HepG2 (cell line): ENCODE results near the gene VPS25. TPM values are rescaled to one million over a fixed set of nuclear protein-coding genes. Genes with fewer than 3 reads are reported as not detected.

Experiments
- CREM ChIP-seq, 2 experiments: sonication (generic) in 1 of 2; formaldehyde crosslinking in 1 of 2; IDR thresholded peaks; 2 replicates each; pipeline versions ENCODE4 v1.4.0 to v1.6.1; 2016 to 2020; ENCODE audit warnings: antibody characterized with exemption in 1 of 2, mild to moderate bottlenecking in 1 of 2, missing genetic modification reagents in 1 of 2
- DNMT3B ChIP-seq: conservative IDR thresholded peaks from 2 replicates; pipeline ENCODE4 v1.6.1; 2016; ENCODE audit warnings: missing biosample characterization, control low read depth
- FLYWCH1 ChIP-seq: sonication (generic); formaldehyde crosslinking; IDR thresholded peaks from 2 replicates; pipeline ENCODE4 v1.8.1; 2023; ENCODE audit warnings: mild to moderate bottlenecking, missing genetic modification reagents
- GATAD1 ChIP-seq: IDR thresholded peaks from 2 replicates; pipeline ENCODE4 v1.6.1; 2016; ENCODE audit warnings: missing genetic modification reagents, missing compliant biosample characterization
- GATAD2A ChIP-seq: IDR thresholded peaks from 2 replicates; pipeline ENCODE4 v1.6.1; 2016
- NCOA2 ChIP-seq: sonication (generic); formaldehyde crosslinking; IDR thresholded peaks from 2 replicates; pipeline ENCODE4 v1.8.0; 2022; ENCODE audit warnings: inconsistent platforms
- NFE2L2 ChIP-seq: fragments of 150-350 bp; IDR thresholded peaks from 2 replicates; pipeline ENCODE4 v1.6.1; 2014; ENCODE audit warnings: low read length
- NR2C2 ChIP-seq: sonication (generic); formaldehyde crosslinking; IDR thresholded peaks from 2 replicates; pipeline ENCODE4 v1.4.0; 2020; ENCODE audit warnings: missing genetic modification reagents, mild to moderate bottlenecking, moderate library complexity, borderline replicate concordance
- NR2F6 ChIP-seq, 2 experiments: IDR thresholded peaks; 2 replicates each; pipeline ENCODE4 v1.6.1; 2016; ENCODE audit warnings: antibody characterized with exemption in 1 of 2, mild to moderate bottlenecking in 1 of 2
- RARA ChIP-seq: IDR thresholded peaks from 2 replicates; pipeline ENCODE4 v1.6.1; 2016; ENCODE audit warnings: missing genetic modification reagents, missing compliant biosample characterization
- SOX5 ChIP-seq: IDR thresholded peaks from 2 replicates; pipeline ENCODE4 v1.6.1; 2016; ENCODE audit warnings: borderline replicate concordance
- SOX6 ChIP-seq, 2 experiments: fragments of 450-650 bp in 1 of 2; sonication (generic) in 1 of 2; formaldehyde crosslinking in 1 of 2; IDR thresholded peaks; 2 replicates each; pipeline versions ENCODE4 v1.4.0 to v1.6.1; 2017 to 2020; ENCODE audit warnings: antibody characterized with exemption in 1 of 2, mild to moderate bottlenecking in 1 of 2, missing genetic modification reagents in 1 of 2
- SPEN ChIP-seq: sonication (generic); formaldehyde crosslinking; IDR thresholded peaks from 2 replicates; pipeline ENCODE4 v1.5.1; 2020; ENCODE audit warnings: low read depth, mild to moderate bottlenecking, missing genetic modification reagents
- XBP1 ChIP-seq: sonication (generic); formaldehyde crosslinking; IDR thresholded peaks from 2 replicates; pipeline ENCODE4 v1.5.0; 2020; ENCODE audit warnings: missing genetic modification reagents
- ZBTB1 ChIP-seq: sonication (generic); formaldehyde crosslinking; IDR thresholded peaks from 2 replicates; pipeline ENCODE4 v1.4.0; 2020; ENCODE audit warnings: missing genetic modification reagents, borderline replicate concordance
- ZFP36L2 ChIP-seq: sonication (generic); formaldehyde crosslinking; IDR thresholded peaks from 2 replicates; pipeline ENCODE4 v1.4.0; 2020; ENCODE audit warnings: missing genetic modification reagents
- ZKSCAN5 ChIP-seq: sonication (generic); formaldehyde crosslinking; IDR thresholded peaks from 2 replicates; pipeline ENCODE4 v1.5.1; 2020; ENCODE audit warnings: mild to moderate bottlenecking, missing genetic modification reagents
- ZNF383 ChIP-seq: sonication (generic); formaldehyde crosslinking; IDR thresholded peaks from 2 replicates; pipeline ENCODE4 v1.4.0; 2020; ENCODE audit warnings: missing genetic modification reagents, mild to moderate bottlenecking, borderline replicate concordance
- polyA plus RNA-seq, 8 experiments: library from polyadenylated mRNA; depleted of rRNA in 3 of 8; stranded (reverse) in 7 of 8; unstranded in 1 of 8; fragments of >200 nt; fragmentation: Illumina TruSeq in 4 of 8; extraction: Trizol in 4 of 8; gene quantifications; 2 replicates each; pipeline versions ENCODE4 v1.2.1 to v1.2.3, GENCODE V29; 2011 to 2016; ENCODE audit warnings: low read depth in 4 of 8, missing spikeins in 1 of 8, mixed read lengths in 1 of 8; ENCODE audit not compliant: insufficient read depth in 1 of 8
- total RNA-seq, 5 experiments: library from RNA; depleted of rRNA; stranded (reverse); fragments of >200 nt; fragmentation: Illumina TruSeq; extraction: Trizol; gene quantifications; 2 replicates each; pipeline ENCODE4 v1.2.3, GENCODE V29; 2016; ENCODE audit warnings: low read depth in 1 of 5
- TF ChIP-seq, protein P1 (sequence below): sonication (generic); formaldehyde crosslinking; IDR thresholded peaks from 2 replicates; pipeline ENCODE4 v1.8.0; 2022; ENCODE audit warnings: missing genetic modification reagents, mild to moderate bottlenecking, moderate library complexity, borderline replicate concordance
- TF ChIP-seq, protein P2 (sequence below): sonication (generic); formaldehyde crosslinking; IDR thresholded peaks from 2 replicates; pipeline ENCODE4 v1.5.0; 2020; ENCODE audit warnings: missing genetic modification reagents
- TF ChIP-seq, protein P3 (sequence below): IDR thresholded peaks from 2 replicates; pipeline ENCODE4 v1.6.1; 2018; ENCODE audit warnings: missing genetic modification reagents, mild to moderate bottlenecking, missing compliant biosample characterization
- TF ChIP-seq, protein P4 (sequence below): IDR thresholded peaks from 2 replicates; pipeline ENCODE4 v1.6.1; 2016
- TF ChIP-seq, protein P5 (sequence below): sonication (generic); formaldehyde crosslinking; IDR thresholded peaks from 2 replicates; pipeline ENCODE4 v1.4.0; 2020; ENCODE audit warnings: missing genetic modification reagents

VPS25 gene
- total and polyA plus RNA-seq, 2 of the 13 experiments (the other 11 are each of a cell fraction or from before 2014, with no cell fraction given), result 161 to 249 TPM

DNA sequence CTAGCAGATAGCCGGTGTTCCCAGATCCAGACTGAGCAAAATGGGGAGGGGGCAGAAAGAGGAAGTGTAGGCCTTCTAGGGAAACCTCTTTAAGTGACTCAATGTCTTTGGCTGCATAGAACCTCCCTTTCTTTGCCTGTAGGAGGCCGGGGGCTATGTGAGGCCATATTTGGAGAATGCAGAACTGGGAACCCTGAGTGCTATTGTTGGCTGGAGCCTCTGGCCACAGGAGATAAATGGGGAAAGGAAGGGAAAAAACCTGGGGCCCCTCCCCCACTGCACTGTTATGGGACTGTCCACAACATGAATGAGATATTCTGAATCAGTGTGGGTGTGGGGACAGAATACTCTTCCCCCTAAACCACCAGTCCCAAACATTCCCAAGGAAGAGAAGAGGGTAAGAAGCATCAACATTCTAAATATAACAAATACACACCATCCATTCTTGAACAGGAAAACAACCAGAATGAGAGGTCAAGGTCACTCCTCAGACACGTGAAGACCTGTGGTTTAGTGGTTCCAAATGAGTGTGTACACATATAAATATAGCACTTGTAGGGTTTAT is 2.4 kb downstream of the VPS25 start (continued):
- TF ChIP-seq, protein P1, sequence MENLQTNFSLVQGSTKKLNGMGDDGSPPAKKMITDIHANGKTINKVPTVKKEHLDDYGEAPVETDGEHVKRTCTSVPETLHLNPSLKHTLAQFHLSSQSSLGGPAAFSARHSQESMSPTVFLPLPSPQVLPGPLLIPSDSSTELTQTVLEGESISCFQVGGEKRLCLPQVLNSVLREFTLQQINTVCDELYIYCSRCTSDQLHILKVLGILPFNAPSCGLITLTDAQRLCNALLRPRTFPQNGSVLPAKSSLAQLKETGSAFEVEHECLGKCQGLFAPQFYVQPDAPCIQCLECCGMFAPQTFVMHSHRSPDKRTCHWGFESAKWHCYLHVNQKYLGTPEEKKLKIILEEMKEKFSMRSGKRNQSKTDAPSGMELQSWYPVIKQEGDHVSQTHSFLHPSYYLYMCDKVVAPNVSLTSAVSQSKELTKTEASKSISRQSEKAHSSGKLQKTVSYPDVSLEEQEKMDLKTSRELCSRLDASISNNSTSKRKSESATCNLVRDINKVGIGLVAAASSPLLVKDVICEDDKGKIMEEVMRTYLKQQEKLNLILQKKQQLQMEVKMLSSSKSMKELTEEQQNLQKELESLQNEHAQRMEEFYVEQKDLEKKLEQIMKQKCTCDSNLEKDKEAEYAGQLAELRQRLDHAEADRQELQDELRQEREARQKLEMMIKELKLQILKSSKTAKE, result no peak
- 0 out of 2 replicates have a peak, but pooled peaks have one; percentile 66 for TF ChIP-seq DNMT3B (CRISPR knock-in tag)
- TF ChIP-seq XBP1 (CRISPR knock-in tag), result no peak
- TF ChIP-seq FLYWCH1 (CRISPR knock-in tag), result no peak
- TF ChIP-seq, protein P2, sequence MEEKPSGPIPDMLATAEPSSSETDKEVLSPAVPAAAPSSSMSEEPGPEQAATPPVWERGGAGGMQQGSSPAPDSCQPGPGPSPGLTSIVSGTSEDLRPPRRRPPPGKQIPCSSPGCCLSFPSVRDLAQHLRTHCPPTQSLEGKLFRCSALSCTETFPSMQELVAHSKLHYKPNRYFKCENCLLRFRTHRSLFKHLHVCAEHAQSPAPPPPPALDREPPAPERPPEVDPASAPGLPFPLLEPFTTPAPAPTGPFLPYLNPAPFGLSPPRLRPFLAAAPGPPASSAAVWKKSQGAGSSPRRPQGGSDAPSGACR, result no peak
- peak; percentile 69 for TF ChIP-seq SOX5 (CRISPR knock-in tag)
- no peak for TF ChIP-seq ZFP36L2 (CRISPR knock-in tag)
- TF ChIP-seq NR2F6 (IDR thresholded peaks at IDR 0.05), result peak; percentile 91
- peak; percentile 90 for TF ChIP-seq NR2F6 (CRISPR knock-in tag; IDR thresholded peaks at IDR 0.05)
- TF ChIP-seq GATAD2A, result peak; percentile 73
- TF ChIP-seq NR2C2, result peak; percentile 74; the same call in 1 of the 2 replicates
- 0 out of 2 replicates have a peak, but pooled peaks have one; percentile 43 for TF ChIP-seq NCOA2 (CRISPR knock-in tag)
- TF ChIP-seq ZKSCAN5 (CRISPR knock-in tag), result no peak
- TF ChIP-seq, protein P3, sequence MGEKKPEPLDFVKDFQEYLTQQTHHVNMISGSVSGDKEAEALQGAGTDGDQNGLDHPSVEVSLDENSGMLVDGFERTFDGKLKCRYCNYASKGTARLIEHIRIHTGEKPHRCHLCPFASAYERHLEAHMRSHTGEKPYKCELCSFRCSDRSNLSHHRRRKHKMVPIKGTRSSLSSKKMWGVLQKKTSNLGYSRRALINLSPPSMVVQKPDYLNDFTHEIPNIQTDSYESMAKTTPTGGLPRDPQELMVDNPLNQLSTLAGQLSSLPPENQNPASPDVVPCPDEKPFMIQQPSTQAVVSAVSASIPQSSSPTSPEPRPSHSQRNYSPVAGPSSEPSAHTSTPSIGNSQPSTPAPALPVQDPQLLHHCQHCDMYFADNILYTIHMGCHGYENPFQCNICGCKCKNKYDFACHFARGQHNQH (CRISPR knock-in tag), result 0 out of 2 replicates have a peak, but pooled peaks have one; percentile 28
- TF ChIP-seq SPEN, result no peak
- peak; percentile 73; the same call in 1 of the 2 replicates for TF ChIP-seq ZNF383 (CRISPR knock-in tag)
- peak; percentile 40; the same call in 1 of the 2 replicates for TF ChIP-seq GATAD1 (CRISPR knock-in tag)
- TF ChIP-seq, protein P4, sequence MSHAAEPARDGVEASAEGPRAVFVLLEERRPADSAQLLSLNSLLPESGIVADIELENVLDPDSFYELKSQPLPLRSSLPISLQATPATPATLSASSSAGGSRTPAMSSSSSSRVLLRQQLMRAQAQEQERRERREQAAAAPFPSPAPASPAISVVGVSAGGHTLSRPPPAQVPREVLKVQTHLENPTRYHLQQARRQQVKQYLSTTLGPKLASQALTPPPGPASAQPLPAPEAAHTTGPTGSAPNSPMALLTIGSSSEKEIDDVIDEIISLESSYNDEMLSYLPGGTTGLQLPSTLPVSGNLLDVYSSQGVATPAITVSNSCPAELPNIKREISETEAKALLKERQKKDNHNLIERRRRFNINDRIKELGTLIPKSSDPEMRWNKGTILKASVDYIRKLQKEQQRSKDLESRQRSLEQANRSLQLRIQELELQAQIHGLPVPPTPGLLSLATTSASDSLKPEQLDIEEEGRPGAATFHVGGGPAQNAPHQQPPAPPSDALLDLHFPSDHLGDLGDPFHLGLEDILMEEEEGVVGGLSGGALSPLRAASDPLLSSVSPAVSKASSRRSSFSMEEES (CRISPR knock-in tag), result peak; percentile 49; the same call in 1 of the 2 replicates
- no peak for TF ChIP-seq ZBTB1 (CRISPR knock-in tag)
- TF ChIP-seq RARA, result peak; percentile 87
- TF ChIP-seq, protein P5, sequence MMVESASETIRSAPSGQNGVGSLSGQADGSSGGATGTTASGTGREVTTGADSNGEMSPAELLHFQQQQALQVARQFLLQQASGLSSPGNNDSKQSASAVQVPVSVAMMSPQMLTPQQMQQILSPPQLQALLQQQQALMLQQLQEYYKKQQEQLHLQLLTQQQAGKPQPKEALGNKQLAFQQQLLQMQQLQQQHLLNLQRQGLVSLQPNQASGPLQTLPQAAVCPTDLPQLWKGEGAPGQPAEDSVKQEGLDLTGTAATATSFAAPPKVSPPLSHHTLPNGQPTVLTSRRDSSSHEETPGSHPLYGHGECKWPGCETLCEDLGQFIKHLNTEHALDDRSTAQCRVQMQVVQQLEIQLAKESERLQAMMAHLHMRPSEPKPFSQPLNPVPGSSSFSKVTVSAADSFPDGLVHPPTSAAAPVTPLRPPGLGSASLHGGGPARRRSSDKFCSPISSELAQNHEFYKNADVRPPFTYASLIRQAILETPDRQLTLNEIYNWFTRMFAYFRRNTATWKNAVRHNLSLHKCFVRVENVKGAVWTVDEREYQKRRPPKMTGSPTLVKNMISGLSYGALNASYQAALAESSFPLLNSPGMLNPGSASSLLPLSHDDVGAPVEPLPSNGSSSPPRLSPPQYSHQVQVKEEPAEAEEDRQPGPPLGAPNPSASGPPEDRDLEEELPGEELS (CRISPR knock-in tag), result peak; percentile 62
- no peak for TF ChIP-seq SOX6 (IDR thresholded peaks at IDR 0.05)
- peak; percentile 69; the same call in 1 of the 2 replicates for TF ChIP-seq SOX6 (CRISPR knock-in tag; IDR thresholded peaks at IDR 0.05)
- TF ChIP-seq NFE2L2, result no peak
- TF ChIP-seq CREM (IDR thresholded peaks at IDR 0.05), result peak; percentile 19; the same call in 1 of the 2 replicates
- no peak for TF ChIP-seq CREM (CRISPR knock-in tag; IDR thresholded peaks at IDR 0.05)
